Liver (tissue), 3 donors: ENCODE data around the gene ALDH1B1.

Source experiments
- GABPA ChIP-seq, 2 donors: IDR thresholded peaks in 1 of 2; conservative IDR thresholded peaks in 1 of 2; 2 replicates each; pipeline ENCODE4 v1.6.1; 2016; ENCODE audit warnings: antibody characterized with exemption in 2 of 2, mild to moderate bottlenecking in 1 of 2, moderate library complexity in 1 of 2
- HNF4A ChIP-seq, 2 donors: conservative IDR thresholded peaks; 2 replicates each; pipeline ENCODE4 v1.6.1; 2016; ENCODE audit warnings: antibody characterized with exemption in 2 of 2, mild to moderate bottlenecking in 2 of 2
- RAD21 ChIP-seq, 2 donors: IDR thresholded peaks; 2 replicates each; pipeline ENCODE4 v1.6.1; 2016; ENCODE audit warnings: antibody characterized with exemption in 2 of 2, mild to moderate bottlenecking in 2 of 2
- SP1 ChIP-seq: IDR thresholded peaks from 2 replicates; pipeline ENCODE4 v1.6.1; 2018; ENCODE audit warnings: antibody characterized with exemption, mild to moderate bottlenecking
- TAF1 ChIP-seq: conservative IDR thresholded peaks from 2 replicates; pipeline ENCODE4 v1.6.1; 2016; ENCODE audit warnings: antibody characterized with exemption, mild to moderate bottlenecking
- TF ChIP-seq, protein P1 (sequence below): fragments of 150-350 bp; IDR thresholded peaks from 2 replicates; pipeline ENCODE4 v1.5.1; 2017; ENCODE audit warnings: improper control_type of control experiment, low read depth, low read length; ENCODE audit not compliant: missing input control
- donor health status: healthy.
- donor health status: healthy.

- TF ChIP-seq, protein P1, sequence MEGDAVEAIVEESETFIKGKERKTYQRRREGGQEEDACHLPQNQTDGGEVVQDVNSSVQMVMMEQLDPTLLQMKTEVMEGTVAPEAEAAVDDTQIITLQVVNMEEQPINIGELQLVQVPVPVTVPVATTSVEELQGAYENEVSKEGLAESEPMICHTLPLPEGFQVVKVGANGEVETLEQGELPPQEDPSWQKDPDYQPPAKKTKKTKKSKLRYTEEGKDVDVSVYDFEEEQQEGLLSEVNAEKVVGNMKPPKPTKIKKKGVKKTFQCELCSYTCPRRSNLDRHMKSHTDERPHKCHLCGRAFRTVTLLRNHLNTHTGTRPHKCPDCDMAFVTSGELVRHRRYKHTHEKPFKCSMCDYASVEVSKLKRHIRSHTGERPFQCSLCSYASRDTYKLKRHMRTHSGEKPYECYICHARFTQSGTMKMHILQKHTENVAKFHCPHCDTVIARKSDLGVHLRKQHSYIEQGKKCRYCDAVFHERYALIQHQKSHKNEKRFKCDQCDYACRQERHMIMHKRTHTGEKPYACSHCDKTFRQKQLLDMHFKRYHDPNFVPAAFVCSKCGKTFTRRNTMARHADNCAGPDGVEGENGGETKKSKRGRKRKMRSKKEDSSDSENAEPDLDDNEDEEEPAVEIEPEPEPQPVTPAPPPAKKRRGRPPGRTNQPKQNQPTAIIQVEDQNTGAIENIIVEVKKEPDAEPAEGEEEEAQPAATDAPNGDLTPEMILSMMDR = no peak
- no peak for TF ChIP-seq HNF4A (conservative IDR thresholded peaks at IDR 0.05)
- no peak for TF ChIP-seq GABPA (IDR thresholded peaks at IDR 0.05 in 1 of 2, conservative IDR thresholded peaks at IDR 0.05 in 1 of 2)
- TF ChIP-seq RAD21 (IDR thresholded peaks at IDR 0.05) = no peak
- TF ChIP-seq SP1 = no peak
- no peak for TF ChIP-seq TAF1
Measured at GRCh38 chr9:38439291-38439915, 46.9 kb downstream of the ALDH1B1 start.
